Left ventricle myocardium superior (tissue), 1 donor: ENCODE measurements around the gene NPNT. TPM values are rescaled to one million over a fixed set of nuclear protein-coding genes. Genes with fewer than 3 reads are reported as not detected.
"Not testable (repeated sequence)": the region's sequence is repeated elsewhere in the genome, so short reads cannot be mapped to it uniquely, and the experiment has no call there.

Experiments
- ATAC-seq: fragments of 200-7000 bp; cut with Tn5 transposase; one replicate; pipeline ENCODE4 v1.9.1; 2020; ENCODE audit warnings: mild to moderate bottlenecking, moderate library complexity
- DNase-seq: peaks from one replicate; pipeline ENCODE4 v3.0.0-alpha.2; 2020
- intact Hi-C: fragments of 100-400 bp; cut with micrococcal nuclease; formaldehyde crosslinking; loops from one replicate; pipeline ENCODE4 v1.11.0; 2022
- long read RNA-seq: library from polyadenylated mRNA; unstranded; transcript quantifications from one replicate; pipeline ENCODE4 v2.0.0, GENCODE V29; 2021
- total RNA-seq: library from RNA; stranded (reverse); fragmentation: NEBNext Ultra II Directional; extraction: Animal tissue kit (Norgen Biotek cat#: 25700); gene quantifications from one replicate; pipeline ENCODE4 v1.2.1, GENCODE V29; 2021
- donor health status: DM: no; HTN: yes; CAD: no; lungs with severe emphysema.

Gene NPNT
- total RNA-seq: 4.9 TPM
- long read RNA-seq, full-length matches to known transcripts: 5 of 6 reads
- long read RNA-seq, partial matches to known transcripts: 1 of 6 reads
- long read RNA-seq, other reads (novel, unspliced or antisense): 0 of 6 reads

GRCh38 chr4:105894660-105895582, at the start of gene NPNT:
Gene NPNT (plus strand): TSS chr4:105895471. CDS start chr4:105895653, 182 bp downstream.
- intact Hi-C loops: no loop called here
- peak; percentile 90 for ATAC-seq
- DNase-seq: peak; percentile 51

GRCh38 chr4:105845559-105845958, 49.7 kb upstream of the NPNT start:
- no peak for DNase-seq
- ATAC-seq: no peak
- intact Hi-C loops: no loop called here

GRCh38 chr4:105848359-105848758, 46.9 kb upstream of the NPNT start:
- ATAC-seq, intact Hi-C loops, DNase-seq: not testable (repeated sequence)

- intact Hi-C loops: no loop called here
These were observed 44.1 kb upstream of the NPNT start for GRCh38 chr4:105851196-105851595.

GRCh38 chr4:105852230-105852629, 43.0 kb upstream of the NPNT start:
- DNase-seq, ATAC-seq, intact Hi-C loops: not testable (repeated sequence)

More at GRCh38 chr4:105851196-105851595, 44.1 kb upstream of the NPNT start:
- ATAC-seq (no peak), DNase-seq (no peak)

- intact Hi-C loops: no loop called here
- DNase-seq (no peak), ATAC-seq (no peak)
These were observed 36.7 kb upstream of the NPNT start for GRCh38 chr4:105858466-105859040.

GRCh38 chr4:105859233-105859632, 36.0 kb upstream of the NPNT start:
- DNase-seq (no peak), ATAC-seq (no peak)
- intact Hi-C loops: no loop called here

- ATAC-seq: no peak
- intact Hi-C loops: no loop called here
- DNase-seq: no peak
These were observed 24.3 kb upstream of the NPNT start for GRCh38 chr4:105870963-105871362.

- intact Hi-C loops: no loop called here
- no peak for ATAC-seq
- no peak for DNase-seq
These were observed 23.3 kb upstream of the NPNT start for GRCh38 chr4:105871997-105872396.

- DNase-seq (no peak), ATAC-seq (peak; percentile 84)
- intact Hi-C loops: no loop called here
These were observed 20.0 kb upstream of the NPNT start for GRCh38 chr4:105875233-105875632.

- ATAC-seq (peak; percentile 72), DNase-seq (no peak)
- intact Hi-C loops: no loop called here
These were observed 16.6 kb upstream of the NPNT start for GRCh38 chr4:105878668-105879067.

- intact Hi-C loops: no loop called here
- ATAC-seq: no peak
- no peak for DNase-seq
These were observed 7.8 kb upstream of the NPNT start for GRCh38 chr4:105887508-105887907.

- ATAC-seq: peak; percentile 79
- intact Hi-C loops: no loop called here
These were observed 551 bp downstream of the NPNT start for GRCh38 chr4:105895583-105896460.

GRCh38 chr4:105896461-105896942, 1.2 kb downstream of the NPNT start:
- DNase-seq: no peak
- no peak for ATAC-seq
- intact Hi-C loops: no loop called here

More at GRCh38 chr4:105895583-105896460, 551 bp downstream of the NPNT start:
- peak; percentile 57 for DNase-seq

GRCh38 chr4:105896984-105897775, 1.9 kb downstream of the NPNT start:
- no peak for ATAC-seq
- no peak for DNase-seq
- intact Hi-C loops: no loop called here

- intact Hi-C loops: no loop called here
- ATAC-seq (no peak), DNase-seq (no peak)
These were observed 5.3 kb downstream of the NPNT start for GRCh38 chr4:105900541-105900940.

GRCh38 chr4:105902550-105903262, 7.4 kb downstream of the NPNT start:
- DNase-seq: no peak
- intact Hi-C loops: no loop called here
- ATAC-seq: no peak

GRCh38 chr4:105909787-105910281, 14.6 kb downstream of the NPNT start:
- no peak for ATAC-seq
- intact Hi-C loops: no loop called here
- no peak for DNase-seq
